Breast epithelium (tissue), 3 donors: Measurements from ENCODE around the gene TMCC1.

Experiments used
- POLR2A ChIP-seq: fragments of 450-650 bp; IDR thresholded peaks from one replicate; pipeline ENCODE4 v1.6.1; 2016; ENCODE audit warnings: antibody characterized with exemption, mild to moderate bottlenecking, moderate library complexity
- POLR2AphosphoS5 ChIP-seq, 3 donors: sonication (generic); formaldehyde crosslinking; IDR thresholded peaks; one replicate each; pipeline ENCODE4 v1.6.1; 2017; ENCODE audit warnings: antibody characterized with exemption in 3 of 3
- TF ChIP-seq, protein P1 (sequence below), 3 donors: fragments of 450-650 bp; IDR thresholded peaks; one replicate each; pipeline ENCODE4 v1.5.1; 2016 to 2017; ENCODE audit warnings: antibody characterized with exemption in 3 of 3, mild to moderate bottlenecking in 3 of 3, moderate library complexity in 3 of 3

DNA sequence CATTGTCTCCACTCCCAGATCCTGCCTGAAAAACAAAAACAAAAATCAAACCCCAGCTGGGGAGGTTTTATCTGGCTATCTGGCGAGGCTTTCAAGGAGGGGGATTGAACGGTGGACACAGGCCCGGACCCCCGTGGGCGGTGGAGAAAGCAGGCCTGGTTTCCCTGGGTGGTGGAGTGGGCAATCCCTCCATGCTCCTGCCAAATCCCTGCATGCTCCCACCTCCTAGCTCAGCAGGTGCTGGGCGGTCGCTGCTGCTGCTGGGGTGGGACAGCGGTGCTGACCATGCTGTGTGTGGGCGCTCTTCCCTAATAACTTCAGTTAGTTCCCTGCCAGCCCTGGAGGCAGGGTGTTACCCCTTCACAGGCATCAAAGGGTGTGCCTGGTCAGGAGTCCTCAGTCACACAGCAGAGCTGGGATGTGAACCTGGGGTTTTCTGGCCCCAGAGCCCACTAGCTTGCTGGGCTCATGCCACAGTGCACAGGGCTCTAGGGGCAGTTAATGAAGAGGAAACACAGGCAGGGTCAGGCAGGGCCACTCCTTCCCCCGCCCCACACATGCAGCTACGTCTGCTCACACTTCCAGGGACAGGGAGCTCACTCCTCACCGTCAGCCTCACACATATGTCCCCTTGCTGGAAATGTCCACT is 271.2 kb downstream of the TMCC1 start:
- TF ChIP-seq, protein P1, sequence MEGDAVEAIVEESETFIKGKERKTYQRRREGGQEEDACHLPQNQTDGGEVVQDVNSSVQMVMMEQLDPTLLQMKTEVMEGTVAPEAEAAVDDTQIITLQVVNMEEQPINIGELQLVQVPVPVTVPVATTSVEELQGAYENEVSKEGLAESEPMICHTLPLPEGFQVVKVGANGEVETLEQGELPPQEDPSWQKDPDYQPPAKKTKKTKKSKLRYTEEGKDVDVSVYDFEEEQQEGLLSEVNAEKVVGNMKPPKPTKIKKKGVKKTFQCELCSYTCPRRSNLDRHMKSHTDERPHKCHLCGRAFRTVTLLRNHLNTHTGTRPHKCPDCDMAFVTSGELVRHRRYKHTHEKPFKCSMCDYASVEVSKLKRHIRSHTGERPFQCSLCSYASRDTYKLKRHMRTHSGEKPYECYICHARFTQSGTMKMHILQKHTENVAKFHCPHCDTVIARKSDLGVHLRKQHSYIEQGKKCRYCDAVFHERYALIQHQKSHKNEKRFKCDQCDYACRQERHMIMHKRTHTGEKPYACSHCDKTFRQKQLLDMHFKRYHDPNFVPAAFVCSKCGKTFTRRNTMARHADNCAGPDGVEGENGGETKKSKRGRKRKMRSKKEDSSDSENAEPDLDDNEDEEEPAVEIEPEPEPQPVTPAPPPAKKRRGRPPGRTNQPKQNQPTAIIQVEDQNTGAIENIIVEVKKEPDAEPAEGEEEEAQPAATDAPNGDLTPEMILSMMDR (IDR thresholded peaks at IDR 0.05), result no peak
- TF ChIP-seq POLR2A (no peak), POLR2AphosphoS5 (IDR thresholded peaks at IDR 0.05) (no peak)
